Endothelial cell of umbilical vein (primary cell): ENCODE data around the gene MAPK8IP2. TPM values are rescaled to one million over a fixed set of nuclear protein-coding genes. Genes with fewer than 3 reads are reported as not detected.

Experiments used
- BruUV-seq: library from RNA; stranded (reverse); fragments of 400-500 nt; replicated peaks from 2 replicates; lab custom pipeline; 2021; lab: Mats Ljungman, UMichigan
- CTCF ChIA-PET: fragments of 300-600, 350-600 bp; sonication (Branson Sonifier 250); formaldehyde crosslinking; loops from one replicate; lab custom pipeline; 2021; ENCODE audit warnings: antibody characterized with exemption, inconsistent platforms; lab: Charles Lee
- POLR2A ChIA-PET: fragments of 300-600, 350-600 bp; sonication (Branson Sonifier 250); formaldehyde crosslinking; loops from one replicate; lab custom pipeline; 2021; ENCODE audit warnings: antibody characterized with exemption, inconsistent platforms; lab: Charles Lee
- DNase-seq: peaks from one replicate; pipeline ENCODE4 v3.0.0-alpha.2; 2011; ENCODE audit warnings: low read depth, low spot score
- FAIRE-seq: peaks from 2 replicates; lab custom pipeline; 2011; peaks lifted over from hg19 to GRCh38; lab: Jason Lieb, UNC
- H2AFZ ChIP-seq: 2 replicates; pipeline ENCODE4 v1.6.0; 2012; ENCODE audit warnings: low read depth, low read length, control low read depth, inconsistent platforms
- H3K27ac ChIP-seq: 2 replicates; pipeline ENCODE4 v1.5.1; 2011; ENCODE audit warnings: low read depth, mild to moderate bottlenecking, control low read depth, low read length, moderate library complexity; ENCODE audit not compliant: insufficient read depth
- H3K27me3 ChIP-seq, 2 experiments: 2 replicates each; pipeline versions ENCODE4 v1.6.0 to v1.6.1; 2011; ENCODE audit warnings: low read length in 2 of 2, mixed read lengths in 1 of 2; ENCODE audit not compliant: control insufficient read depth in 2 of 2, insufficient read depth in 2 of 2
- H3K36me3 ChIP-seq, 2 experiments: 2 replicates in 1 of 2; 3 replicates in 1 of 2; pipeline ENCODE4 v1.5.1; 2011; ENCODE audit warnings: low read length in 2 of 2, mild to moderate bottlenecking in 1 of 2, moderate library complexity in 1 of 2; ENCODE audit not compliant: control insufficient read depth in 2 of 2, insufficient read depth in 2 of 2; ENCODE audit errors: extremely low read depth in 1 of 2
- H3K4me1 ChIP-seq: 3 replicates; pipeline ENCODE4 v1.5.1; 2011; ENCODE audit warnings: mild to moderate bottlenecking, low read length; ENCODE audit not compliant: control insufficient read depth, insufficient read depth; ENCODE audit errors: extremely low read depth
- H3K4me2 ChIP-seq: 2 replicates; pipeline ENCODE4 v1.6.1; 2011; ENCODE audit warnings: low read length, control low read depth, mixed read lengths; ENCODE audit not compliant: insufficient read depth
- H3K4me3 ChIP-seq, 3 experiments: fragments of 200-600 bp in 1 of 3; sonication (generic), shearing (Covaris generic) in 1 of 3; replicated peaks in 1 of 3; 2 replicates each; pipeline ENCODE4 v1.5.1; 2011 to 2016; ENCODE audit warnings: control low read depth in 3 of 3, low read length in 3 of 3, mild to moderate bottlenecking in 2 of 3, inconsistent platforms in 1 of 3, low read depth in 1 of 3, moderate library complexity in 1 of 3; ENCODE audit not compliant: insufficient read depth in 1 of 3
- H3K79me2 ChIP-seq: 2 replicates; pipeline ENCODE4 v1.6.0; 2012; ENCODE audit warnings: low read length, inconsistent platforms; ENCODE audit not compliant: control insufficient read depth, insufficient read depth
- H3K9ac ChIP-seq: replicated peaks from 2 replicates; pipeline ENCODE3; 2011; ENCODE audit warnings: low read length, control low read depth; ENCODE audit not compliant: insufficient read depth; ENCODE audit errors: extremely low read depth
- H3K9me1 ChIP-seq: replicated peaks from 3 replicates; pipeline ENCODE4 v1.6.0; 2011; ENCODE audit warnings: mild to moderate bottlenecking, low read length; ENCODE audit not compliant: control insufficient read depth, insufficient read depth; ENCODE audit errors: extremely low read depth
- H3K9me3 ChIP-seq: replicated peaks from 2 replicates; pipeline ENCODE4 v1.5.1; 2012; ENCODE audit warnings: low read length, inconsistent platforms; ENCODE audit not compliant: control insufficient read depth, insufficient read depth
- H4K20me1 ChIP-seq: replicated peaks from 2 replicates; pipeline ENCODE3; 2011; ENCODE audit warnings: mild to moderate bottlenecking, low read length; ENCODE audit not compliant: control insufficient read depth, insufficient read depth; ENCODE audit errors: extremely low read depth
- CTCF ChIP-seq, 2 donors: IDR thresholded peaks; 1 replicate in 1 of 2; 2 replicates in 1 of 2; pipeline ENCODE4 v1.5.1; 2011; ENCODE audit warnings: low read length in 2 of 2, mild to moderate bottlenecking in 2 of 2, moderate library complexity in 2 of 2, control low read depth in 1 of 2, inconsistent platforms in 1 of 2, low read depth in 1 of 2; ENCODE audit not compliant: insufficient read depth in 1 of 2; ENCODE audit errors: extremely low read depth in 1 of 2
- EZH2 ChIP-seq: IDR thresholded peaks from 2 replicates; pipeline ENCODE4 v1.6.1; 2012; ENCODE audit warnings: borderline replicate concordance, low read depth, mild to moderate bottlenecking, moderate library complexity, low read length, inconsistent platforms; ENCODE audit not compliant: severe bottlenecking
- GATA2 ChIP-seq: IDR thresholded peaks from 2 replicates; pipeline ENCODE4 v1.7.0; 2011; ENCODE audit warnings: low read depth, mild to moderate bottlenecking, moderate library complexity, mixed read lengths, low read length; ENCODE audit not compliant: insufficient read length, insufficient read depth
- JUN ChIP-seq: IDR thresholded peaks from 2 replicates; pipeline ENCODE4 v1.6.1; 2011; ENCODE audit warnings: borderline replicate concordance, low read depth; ENCODE audit not compliant: insufficient read length, insufficient read depth
- dilution Hi-C: fragments of 300-500 bp; cut with MboI; formaldehyde crosslinking; loops from one replicate; pipeline ENCODE4 v1.15.0; 2019; ENCODE audit warnings: low sequenced_read_pairs; ENCODE audit not compliant: extremely low pct_ligation_motif_present
- intact Hi-C: fragments of 100-400 bp; cut with micrococcal nuclease; formaldehyde crosslinking; loops from one replicate; pipeline ENCODE4 v1.10.0; 2022
- polyA plus RNA-seq, 4 experiments: library from polyadenylated mRNA; depleted of rRNA in 3 of 4; stranded (reverse) in 3 of 4; unstranded in 1 of 4; fragments of >200 nt; gene quantifications; 2 replicates each; pipeline versions ENCODE4 v1.2.1 to v1.2.3, GENCODE V29; 2011 to 2012; ENCODE audit warnings: missing spikeins in 1 of 4
- total RNA-seq: library from RNA; stranded (reverse); gene quantifications from 2 replicates; pipeline ENCODE4 v1.2.3, GENCODE V29; 2021

MAPK8IP2 gene
- total and polyA plus RNA-seq, 2 donors (not counting 3 experiments of a cell fraction or from before 2014, with no cell fraction given): 0.21 to 0.31 TPM

DNA sequence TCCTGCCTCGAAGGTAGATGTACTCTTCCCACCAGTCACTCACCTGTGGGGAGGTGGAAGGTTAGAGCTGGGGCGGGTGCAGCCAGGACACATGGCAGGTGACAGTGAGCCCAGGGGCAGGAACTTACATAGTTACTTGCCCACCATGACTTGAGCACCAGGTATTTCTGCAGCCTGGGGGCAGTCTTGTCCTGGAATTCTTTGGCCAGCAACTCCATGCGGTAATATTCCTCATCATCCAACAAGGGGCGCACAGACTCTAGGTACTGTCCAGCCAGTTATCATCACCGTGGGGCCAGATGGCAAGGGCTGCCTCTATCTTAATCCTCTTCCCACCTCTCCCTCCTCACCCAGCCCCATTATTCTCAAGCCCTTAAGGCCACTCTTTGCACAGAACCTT lies 24.5 kb upstream of the MAPK8IP2 start:
- dilution Hi-C loops (no loop called here), intact Hi-C loops (loop anchor here (1.0 to 5.0 kb wide), 3 partner anchors 44 to 115 kb away; partner anchors contain the start of gene SHANK3)

More for the DNA sequence above, 24.5 kb upstream of the MAPK8IP2 start:
- H3K4me1 ChIP-seq: no peaks in the 10 kb centered on the region
- TF ChIP-seq CTCF (IDR thresholded peaks at IDR 0.05; ENCODE audit: extremely low read depth in 1 of 2, insufficient read depth in 1 of 2, low read depth in 1 of 2, low read length in 2 of 2) (peak; percentile 53 to 62), EZH2 (no peak), GATA2 (no peak), JUN (no peak)
- H3K36me3 ChIP-seq: peaks cover 0 to 7% of the 10 kb centered on the region in 2 experiments
- H3K4me3 ChIP-seq: no peak overlapping the region
- no peaks in the 10 kb centered on the region for H3K9me1 ChIP-seq
- no peaks in the 10 kb centered on the region for H3K9me3 ChIP-seq
- H3K27ac ChIP-seq: no peak overlapping the region
- no peaks in the 10 kb centered on the region for H4K20me1 ChIP-seq
- H2AFZ ChIP-seq: no peak overlapping the region
- no peak overlapping the region for H3K9ac ChIP-seq
- POLR2A ChIA-PET: no interaction called here
- no peaks in the 10 kb centered on the region for H3K27me3 ChIP-seq
- peak; percentile 90 for FAIRE-seq
- no peak overlapping the region for H3K4me2 ChIP-seq
- peak; percentile 68 for DNase-seq
- no TSS peak for BruUV-seq
- H3K79me2 ChIP-seq: no peaks in the 10 kb centered on the region
- CTCF ChIA-PET: interaction anchor here (1.0 to 5.2 kb wide), 11 partner anchors 13 to 115 kb away, joined by 3 to 91 read pairs (median 4); partner anchors contain the start of gene SYCE3
